GM13977 (cell line): ENCODE data around the gene DNAJB8.

ENCODE experiments used
- DNase-seq: peaks from one replicate; pipeline ENCODE4 v3.0.0; 2012; ENCODE audit warnings: low spot score
- in situ Hi-C: fragments of 300-500 bp; cut with MboI; formaldehyde crosslinking; loops from one replicate; pipeline ENCODE4 v1.12.0; 2022; ENCODE audit warnings: low sequenced_read_pairs, low pct_unique_long_range_greater_than_20kb, mixed read lengths, inconsistent platforms; ENCODE audit not compliant: unreplicated experiment
- TF ChIP-seq, protein P1 (sequence below): IDR thresholded peaks from 2 replicates; pipeline ENCODE4 v1.5.1; 2012; ENCODE audit warnings: mild to moderate bottlenecking, control low read depth; ENCODE audit not compliant: insufficient read depth; ENCODE audit errors: extremely low read depth, missing control alignments

Gene DNAJB8

DNA sequence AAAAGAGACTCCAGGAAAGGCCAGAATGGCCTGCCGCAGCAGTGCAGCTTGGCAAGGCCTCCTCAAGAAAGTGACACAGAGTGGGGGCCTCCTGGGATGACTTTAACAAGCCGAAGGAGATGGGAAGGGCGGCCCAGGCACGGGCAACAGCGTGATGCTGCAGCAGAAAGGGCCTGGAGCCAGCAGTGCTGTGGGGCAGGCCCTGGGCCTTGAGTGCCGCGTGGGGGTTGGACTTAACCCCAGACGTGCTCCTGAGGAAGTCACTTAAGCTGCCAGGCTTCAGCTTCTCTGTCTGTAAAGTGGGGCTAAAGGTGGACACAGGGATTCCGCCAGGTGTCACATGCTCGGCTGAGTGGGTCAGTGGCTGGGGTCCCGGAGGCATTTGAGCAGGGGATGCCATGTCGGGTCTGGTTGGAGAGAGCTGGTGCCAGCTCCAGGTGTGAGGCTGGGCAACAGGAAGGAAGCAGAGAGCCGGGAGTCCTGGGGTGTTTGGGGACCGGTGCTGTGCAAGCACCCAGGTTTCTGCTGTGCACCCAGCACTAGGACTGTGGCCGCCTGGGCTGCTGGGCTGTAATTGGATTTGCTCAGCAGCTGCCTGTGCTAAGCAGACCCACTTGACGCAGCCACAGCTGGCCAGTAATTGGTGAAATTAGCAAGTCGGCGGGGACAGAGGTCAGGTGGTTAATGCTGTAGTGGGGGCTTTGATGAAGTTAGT, 7.8 kb downstream of the DNAJB8 start:
- in situ Hi-C loops = no loop called here
- DNase-seq = no peak
- TF ChIP-seq, protein P1, sequence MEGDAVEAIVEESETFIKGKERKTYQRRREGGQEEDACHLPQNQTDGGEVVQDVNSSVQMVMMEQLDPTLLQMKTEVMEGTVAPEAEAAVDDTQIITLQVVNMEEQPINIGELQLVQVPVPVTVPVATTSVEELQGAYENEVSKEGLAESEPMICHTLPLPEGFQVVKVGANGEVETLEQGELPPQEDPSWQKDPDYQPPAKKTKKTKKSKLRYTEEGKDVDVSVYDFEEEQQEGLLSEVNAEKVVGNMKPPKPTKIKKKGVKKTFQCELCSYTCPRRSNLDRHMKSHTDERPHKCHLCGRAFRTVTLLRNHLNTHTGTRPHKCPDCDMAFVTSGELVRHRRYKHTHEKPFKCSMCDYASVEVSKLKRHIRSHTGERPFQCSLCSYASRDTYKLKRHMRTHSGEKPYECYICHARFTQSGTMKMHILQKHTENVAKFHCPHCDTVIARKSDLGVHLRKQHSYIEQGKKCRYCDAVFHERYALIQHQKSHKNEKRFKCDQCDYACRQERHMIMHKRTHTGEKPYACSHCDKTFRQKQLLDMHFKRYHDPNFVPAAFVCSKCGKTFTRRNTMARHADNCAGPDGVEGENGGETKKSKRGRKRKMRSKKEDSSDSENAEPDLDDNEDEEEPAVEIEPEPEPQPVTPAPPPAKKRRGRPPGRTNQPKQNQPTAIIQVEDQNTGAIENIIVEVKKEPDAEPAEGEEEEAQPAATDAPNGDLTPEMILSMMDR = no peak

DNA sequence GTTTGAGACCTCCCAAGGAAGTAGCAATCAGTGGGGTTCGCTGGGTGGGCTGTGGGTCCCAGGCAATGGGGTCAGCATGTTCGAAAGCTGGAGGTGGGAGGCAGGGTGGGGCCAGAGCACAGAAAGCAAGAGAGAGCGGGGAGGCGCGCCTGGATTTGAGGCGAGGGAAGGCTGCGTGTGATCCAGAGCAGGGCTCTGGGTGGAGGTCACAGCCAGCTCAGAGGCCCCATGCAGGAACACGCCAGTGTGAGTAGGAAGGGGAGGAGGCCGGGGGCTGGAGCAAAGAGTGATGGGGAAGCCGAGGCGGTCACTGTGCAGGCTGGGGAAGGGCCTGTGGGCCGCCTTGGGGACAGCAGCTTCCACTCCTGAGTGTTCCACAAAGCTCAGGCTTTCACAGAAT, 8.8 kb downstream of the DNAJB8 start:
- in situ Hi-C loops = no loop called here
- no peak for DNase-seq
- TF ChIP-seq, protein P1 = no peak

DNA sequence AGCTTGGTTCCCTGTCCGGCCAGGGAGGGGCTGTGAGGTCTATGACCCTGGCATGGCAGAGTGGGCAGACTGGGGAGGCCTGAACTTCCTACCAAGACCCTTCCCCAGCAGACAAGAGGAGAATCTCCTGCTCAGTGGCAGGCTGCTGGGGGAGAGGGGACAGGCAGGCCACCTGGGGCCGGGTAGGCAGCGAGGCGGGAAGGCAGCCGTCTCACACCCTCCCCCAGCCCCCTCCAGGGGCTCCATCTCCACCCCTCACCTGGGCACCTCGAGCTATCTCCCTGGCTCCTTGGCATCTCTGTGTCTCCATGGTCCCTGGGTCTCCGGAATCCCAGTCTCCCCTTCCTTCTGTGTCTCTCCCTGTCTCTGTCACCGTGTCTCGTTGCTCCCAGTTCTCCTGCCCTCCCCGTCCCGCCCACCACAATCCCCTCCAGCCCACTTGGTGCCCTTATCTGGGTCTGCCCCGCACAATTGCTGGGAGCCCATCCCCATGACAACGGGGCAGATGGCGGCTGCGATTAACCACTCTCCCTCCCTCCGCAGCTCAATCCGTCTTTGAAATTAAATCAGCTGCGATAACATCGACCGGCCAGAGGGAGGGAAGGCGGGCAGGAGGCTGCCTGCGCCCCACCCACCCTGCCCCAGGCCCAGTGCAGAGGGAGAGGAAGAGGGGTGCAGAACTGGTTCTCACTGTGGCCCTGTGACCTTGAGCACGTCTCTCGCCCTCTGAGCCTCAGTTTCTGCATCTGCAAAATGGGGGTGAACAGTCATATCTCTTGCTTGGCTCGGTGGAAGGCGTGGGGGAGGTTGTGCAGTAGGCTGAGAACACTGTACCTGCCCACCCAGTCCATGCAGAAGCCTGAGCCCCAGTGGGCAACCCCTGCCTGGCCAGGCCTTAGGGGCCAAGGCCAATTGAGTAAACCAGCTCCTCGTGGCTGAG, 9.6 kb downstream of the DNAJB8 start:
- in situ Hi-C loops = no loop called here
- TF ChIP-seq, protein P1 = no peak
- no peak for DNase-seq

DNA sequence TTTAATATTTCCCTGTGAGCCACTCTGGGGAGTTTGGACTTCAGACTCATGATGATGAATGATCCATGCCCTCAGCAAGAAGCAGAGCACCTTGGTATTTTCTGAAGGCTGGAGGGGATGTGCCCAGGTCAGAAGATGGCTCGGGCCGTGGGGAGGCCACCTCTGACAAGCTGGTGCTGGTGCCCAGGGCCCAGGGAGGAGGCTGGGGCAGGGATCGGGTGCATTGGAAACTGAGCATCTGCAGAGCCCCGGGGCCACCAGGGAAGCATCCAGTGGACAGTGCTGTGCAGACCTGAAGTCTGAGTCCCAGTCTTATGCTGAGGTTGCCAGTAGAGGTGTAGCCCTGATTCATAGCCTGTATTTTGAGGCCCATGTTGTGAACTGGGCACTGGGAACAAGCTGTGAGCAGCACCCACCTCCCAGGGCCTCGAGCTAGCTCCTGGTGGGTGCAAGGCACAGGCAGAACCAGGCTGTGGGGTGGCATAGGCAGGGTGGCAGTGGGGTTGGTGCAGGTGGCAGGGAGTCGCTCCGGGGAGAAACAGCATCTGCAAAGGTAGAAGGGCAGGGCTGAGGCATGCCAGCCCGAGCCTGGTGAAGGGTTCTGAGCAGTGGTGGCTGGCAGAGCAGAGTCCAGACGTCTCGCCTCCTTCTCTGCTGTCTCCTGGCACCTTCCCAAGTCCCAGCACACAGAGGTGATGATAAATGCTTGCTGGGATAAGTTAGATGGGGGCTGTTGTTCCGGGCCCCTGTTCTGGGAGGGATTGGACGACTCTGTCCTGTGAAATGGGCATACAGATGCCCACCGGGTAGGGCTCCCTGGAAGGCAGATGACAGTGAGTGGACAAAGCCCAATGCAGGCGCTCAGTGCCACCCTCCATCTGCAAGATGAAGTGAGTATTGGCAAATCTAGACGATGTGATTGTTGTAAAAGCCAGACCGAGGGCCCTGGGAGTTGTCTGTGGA, 10.6 kb downstream of the DNAJB8 start:
- TF ChIP-seq, protein P1 = no peak
- in situ Hi-C loops = no loop called here
- no peak for DNase-seq

DNA sequence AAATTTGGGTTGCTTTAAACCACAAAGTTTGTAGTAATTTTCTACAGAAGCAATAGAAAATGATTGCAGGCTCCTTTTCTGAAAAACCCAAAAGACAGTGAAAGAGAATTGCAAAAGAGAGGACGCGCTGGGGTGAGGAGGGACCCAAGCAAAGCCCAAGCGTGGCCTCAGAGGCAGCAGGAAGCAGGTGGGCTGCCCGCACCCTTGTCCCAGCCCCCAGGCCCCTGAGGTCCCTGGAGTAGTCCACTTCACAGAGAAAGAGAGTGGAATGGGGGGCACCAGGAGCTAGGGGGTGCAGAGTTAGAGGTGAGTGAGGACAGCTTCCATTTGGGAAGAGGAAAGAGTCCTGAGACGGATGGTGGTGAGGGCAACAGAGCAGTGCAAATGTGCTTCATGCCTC, 11.6 kb downstream of the DNAJB8 start:
- TF ChIP-seq, protein P1 = no peak
- no peak for DNase-seq
- in situ Hi-C loops = no loop called here

DNA sequence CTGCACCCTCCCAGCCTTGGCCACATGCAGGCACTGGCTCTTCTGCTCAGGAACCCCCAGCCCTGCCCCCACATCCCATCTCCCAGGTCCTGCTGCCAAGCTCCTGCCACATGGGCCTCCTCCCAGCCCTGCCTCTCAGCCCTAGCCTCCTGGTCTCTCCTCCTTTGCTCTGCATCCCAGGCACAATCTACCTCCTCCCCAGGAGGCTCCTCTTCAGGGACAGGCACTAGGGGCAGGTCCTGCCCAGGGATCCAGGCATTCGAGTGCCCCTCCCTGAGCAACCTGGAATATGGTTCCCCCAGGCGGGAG, 12.4 kb downstream of the DNAJB8 start:
- TF ChIP-seq, protein P1 = no peak
- in situ Hi-C loops = no loop called here
- no peak for DNase-seq
